GM12892 (cell line): ENCODE data around the gene CRIM1.

Source experiments
- POLR2A ChIP-seq: IDR thresholded peaks from 2 replicates; pipeline ENCODE4 v1.6.1; 2011; ENCODE audit warnings: low read depth, low read length, control low read depth
- POLR2AphosphoS5 ChIP-seq: IDR thresholded peaks from 2 replicates; pipeline ENCODE4 v1.6.1; 2011; ENCODE audit warnings: low read depth, low read length, control low read depth

DNA sequence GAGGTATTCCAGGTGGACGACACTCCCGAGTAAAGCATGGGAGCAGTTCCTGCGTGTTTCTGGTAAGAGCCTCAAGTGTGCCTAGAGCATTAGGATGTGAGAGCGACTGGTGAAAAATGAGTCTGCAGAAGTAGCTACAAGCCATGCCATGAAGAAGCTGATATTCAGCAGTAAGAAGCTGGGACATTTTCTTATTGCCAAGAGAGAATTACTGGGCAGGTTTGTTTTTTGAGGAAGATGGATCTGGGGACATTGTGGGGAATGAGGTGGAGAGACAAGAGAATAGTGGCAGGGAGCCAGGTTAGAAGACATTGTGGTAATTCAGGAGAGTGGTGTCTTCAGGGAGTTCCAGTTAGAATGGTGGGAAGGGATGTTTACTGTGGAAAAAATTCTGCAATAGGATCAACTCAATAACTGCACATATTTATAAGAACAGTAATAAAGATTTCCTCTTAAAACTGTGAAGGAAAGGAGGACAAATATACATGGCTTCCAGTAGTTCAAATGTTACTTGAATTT lies 38.2 kb downstream of the CRIM1 start:
- no peak for TF ChIP-seq POLR2A
- TF ChIP-seq POLR2AphosphoS5: no peak
